HepG2 (cell line): ENCODE results near the gene TTBK2. TPM values are rescaled to one million over a fixed set of nuclear protein-coding genes. Genes with fewer than 3 reads are reported as not detected.

Experiments used
- AHDC1 ChIP-seq: sonication (generic); formaldehyde crosslinking; IDR thresholded peaks from 2 replicates; pipeline ENCODE4 v1.5.1; 2020; ENCODE audit warnings: mild to moderate bottlenecking, missing genetic modification reagents, borderline replicate concordance
- ATF4 ChIP-seq, 2 experiments: fragments of 450-650 bp in 1 of 2; sonication (generic) in 1 of 2; formaldehyde crosslinking; IDR thresholded peaks; 2 replicates each; pipeline versions ENCODE4 v1.5.0 to v1.8.0; 2020 to 2022; ENCODE audit warnings: mild to moderate bottlenecking in 1 of 2, missing genetic modification reagents in 1 of 2
- GPBP1L1 ChIP-seq: sonication (generic); formaldehyde crosslinking; IDR thresholded peaks from 2 replicates; pipeline ENCODE4 v1.5.0; 2020; ENCODE audit warnings: mild to moderate bottlenecking, missing genetic modification reagents
- HNRNPUL1 ChIP-seq: fragments of 200-400 bp; formaldehyde crosslinking; IDR thresholded peaks from 2 replicates; pipeline ENCODE4 v1.6.1; 2017; ENCODE audit warnings: low read depth, mild to moderate bottlenecking, low read length, moderate library complexity
- MXD3 ChIP-seq: IDR thresholded peaks from 2 replicates; pipeline ENCODE4 v1.6.1; 2016; ENCODE audit warnings: mild to moderate bottlenecking, missing biosample characterization, missing genetic modification reagents
- NCOA2 ChIP-seq: sonication (generic); formaldehyde crosslinking; IDR thresholded peaks from 2 replicates; pipeline ENCODE4 v1.8.0; 2022; ENCODE audit warnings: inconsistent platforms
- NFRKB ChIP-seq: fragments of 450-650 bp; IDR thresholded peaks from 2 replicates; pipeline ENCODE4 v1.6.1; 2017
- NONO ChIP-seq, 2 experiments: fragments of 450-650 bp in 1 of 2; sonication (generic) in 1 of 2; formaldehyde crosslinking in 1 of 2; IDR thresholded peaks in 1 of 2; conservative IDR thresholded peaks in 1 of 2; 2 replicates each; pipeline versions ENCODE4 v1.6.1 to v1.8.0; 2017 to 2022; ENCODE audit warnings: mild to moderate bottlenecking in 1 of 2, missing genetic modification reagents in 1 of 2, moderate library complexity in 1 of 2
- PCBP1 ChIP-seq: fragments of 200-400 bp; formaldehyde crosslinking; IDR thresholded peaks from 2 replicates; pipeline ENCODE4 v1.6.1; 2017; ENCODE audit warnings: mild to moderate bottlenecking, low read depth, low read length, borderline replicate concordance
- PRMT3 ChIP-seq: sonication (generic); formaldehyde crosslinking; IDR thresholded peaks from 2 replicates; pipeline ENCODE4 v1.8.1; 2022; ENCODE audit warnings: low read depth, mild to moderate bottlenecking, moderate library complexity, missing genetic modification reagents, borderline replicate concordance
- REST ChIP-seq, 2 experiments: IDR thresholded peaks; 2 replicates each; pipeline ENCODE4 v1.6.1; 2011 to 2012; ENCODE audit warnings: low read length in 2 of 2, borderline replicate concordance in 1 of 2, low read depth in 1 of 2, mild to moderate bottlenecking in 1 of 2, moderate library complexity in 1 of 2
- SNRNP70 ChIP-seq: fragments of 200-400 bp; formaldehyde crosslinking; IDR thresholded peaks from 2 replicates; pipeline ENCODE4 v1.6.1; 2017; ENCODE audit warnings: mild to moderate bottlenecking, low read depth, low read length, moderate library complexity
- ZNF143 ChIP-seq: sonication (generic); formaldehyde crosslinking; IDR thresholded peaks from 2 replicates; pipeline ENCODE4 v1.4.0; 2020; ENCODE audit warnings: missing genetic modification reagents
- ZNF205 ChIP-seq: IDR thresholded peaks from 2 replicates; pipeline ENCODE4 v1.6.1; 2018; ENCODE audit warnings: missing biosample characterization, missing genetic modification reagents
- ZNF660 ChIP-seq: sonication (generic); formaldehyde crosslinking; IDR thresholded peaks from 2 replicates; pipeline ENCODE4 v1.5.1; 2020; ENCODE audit warnings: mild to moderate bottlenecking, low read depth, missing genetic modification reagents, borderline replicate concordance
- ZNF749 ChIP-seq: sonication (generic); formaldehyde crosslinking; IDR thresholded peaks from 2 replicates; pipeline ENCODE4 v1.8.0; 2022; ENCODE audit warnings: mild to moderate bottlenecking, missing genetic modification reagents, moderate library complexity, borderline replicate concordance
- polyA plus RNA-seq, 8 experiments: library from polyadenylated mRNA; depleted of rRNA in 3 of 8; stranded (reverse) in 7 of 8; unstranded in 1 of 8; fragments of >200 nt; fragmentation: Illumina TruSeq in 4 of 8; extraction: Trizol in 4 of 8; gene quantifications; 2 replicates each; pipeline versions ENCODE4 v1.2.1 to v1.2.3, GENCODE V29; 2011 to 2016; ENCODE audit warnings: low read depth in 4 of 8, missing spikeins in 1 of 8, mixed read lengths in 1 of 8; ENCODE audit not compliant: insufficient read depth in 1 of 8
- total RNA-seq, 5 experiments: library from RNA; depleted of rRNA; stranded (reverse); fragments of >200 nt; fragmentation: Illumina TruSeq; extraction: Trizol; gene quantifications; 2 replicates each; pipeline ENCODE4 v1.2.3, GENCODE V29; 2016; ENCODE audit warnings: low read depth in 1 of 5

TTBK2 gene
- total and polyA plus RNA-seq, 2 of the 13 experiments (the other 11 are each of a cell fraction or from before 2014, with no cell fraction given): 5.1 to 7.4 TPM

- TF ChIP-seq MXD3 (CRISPR knock-in tag) (no peak), ZNF749 (CRISPR knock-in tag) (no peak), NCOA2 (CRISPR knock-in tag) (no peak), AHDC1 (CRISPR knock-in tag) (no peak), PCBP1 (no peak), REST (IDR thresholded peaks at IDR 0.05; ENCODE audit: borderline replicate concordance in 1 of 2, low read depth in 1 of 2, low read length in 2 of 2) (no peak), HNRNPUL1 (no peak), ATF4 (CRISPR knock-in tag; IDR thresholded peaks at IDR 0.05) (no peak), NFRKB (no peak), ZNF143 (CRISPR knock-in tag) (no peak), NONO (IDR thresholded peaks at IDR 0.05) (no peak), NONO (CRISPR knock-in tag; conservative IDR thresholded peaks at IDR 0.05) (no peak; the same call in 1 of the 2 replicates), ZNF660 (CRISPR knock-in tag) (no peak), PRMT3 (CRISPR knock-in tag) (no peak), GPBP1L1 (CRISPR knock-in tag) (no peak), SNRNP70 (no peak), ZNF205 (CRISPR knock-in tag) (no peak)
Measured at GRCh38 chr15:42737529-42738328, 182.8 kb downstream of the TTBK2 start (continued).
